SU-DHL-6 (cell line): Measurements from ENCODE around the gene EFHD1.

Source experiments
- H2AFZ ChIP-seq: fragments of 200-600 bp; sonication (generic); 2 replicates; pipeline ENCODE4 v1.6.1; 2014; ENCODE audit warnings: low read depth, mild to moderate bottlenecking, moderate library complexity, mixed read lengths, antibody characterized with exemption, low read length; ENCODE audit not compliant: severe bottlenecking
- H3F3A ChIP-seq: fragments of 200-600 bp; shearing (Covaris generic); 2 replicates; pipeline ENCODE4 v1.6.0; 2016; ENCODE audit warnings: antibody characterized with exemption, mild to moderate bottlenecking; ENCODE audit not compliant: insufficient read depth
- H3K27ac ChIP-seq: fragments of 200-600 bp; sonication (generic); 2 replicates; pipeline ENCODE4 v1.5.1; 2016; ENCODE audit warnings: low read depth, mild to moderate bottlenecking, low read length, moderate library complexity, mixed read lengths
- H3K27me3 ChIP-seq: fragments of 200-600 bp; sonication (generic), shearing (Covaris generic); 2 replicates; pipeline ENCODE4 v1.6.0; 2014; ENCODE audit warnings: mild to moderate bottlenecking, low read length
- H3K36me3 ChIP-seq: fragments of 200-600 bp; sonication (generic); 2 replicates; pipeline ENCODE4 v1.6.1; 2014; ENCODE audit warnings: mild to moderate bottlenecking, low read length, mixed read lengths
- H3K4me2 ChIP-seq: fragments of 300-600, 200-600 bp; shearing (Covaris generic), sonication (generic); 2 replicates; pipeline ENCODE4 v1.6.0; 2014; ENCODE audit warnings: low read length, low read depth, mild to moderate bottlenecking; ENCODE audit not compliant: poor library complexity, severe bottlenecking
- H3K4me3 ChIP-seq: fragments of 200-600 bp; sonication (generic); 2 replicates; pipeline ENCODE4 v1.5.1; 2014; ENCODE audit warnings: antibody characterized with exemption, low read length, mild to moderate bottlenecking, mixed read lengths; ENCODE audit not compliant: insufficient read depth, poor library complexity, severe bottlenecking
- H3K79me2 ChIP-seq: fragments of 200-600 bp; sonication (generic); 2 replicates; pipeline ENCODE4 v1.6.1; 2014; ENCODE audit warnings: mild to moderate bottlenecking, low read length, moderate library complexity; ENCODE audit not compliant: insufficient read depth
- H3K9ac ChIP-seq: fragments of 200-600 bp; sonication (generic); 2 replicates; pipeline ENCODE4 v1.7.0; 2014; ENCODE audit warnings: mild to moderate bottlenecking, low read length
- H3K9me2 ChIP-seq: fragments of 200-600 bp; sonication (generic); replicated peaks from 2 replicates; pipeline ENCODE4 v1.6.1; 2014; ENCODE audit warnings: low read length; ENCODE audit not compliant: insufficient read depth
- H3K9me3 ChIP-seq: fragments of 200-600 bp; sonication (generic); 2 replicates; pipeline ENCODE4 v1.6.1; 2014; ENCODE audit warnings: low read length, mixed read lengths; ENCODE audit not compliant: insufficient read depth
- H4K20me1 ChIP-seq: fragments of 200-600 bp; sonication (generic); 2 replicates; pipeline ENCODE4 v1.6.1; 2014; ENCODE audit warnings: low read depth, mild to moderate bottlenecking, antibody characterized with exemption, low read length, moderate library complexity, mixed read lengths
- CTCF ChIP-seq: fragments of 200-600 bp; sonication (generic); IDR thresholded peaks from one replicate; pipeline ENCODE4 v1.5.1; 2017; ENCODE audit warnings: antibody characterized with exemption, mild to moderate bottlenecking, low read length, moderate library complexity; ENCODE audit not compliant: insufficient read depth, poor library complexity, severe bottlenecking
- EZH2phosphoT487 ChIP-seq: fragments of 200-600 bp; sonication (generic), shearing (Covaris generic); conservative IDR thresholded peaks from 2 replicates; pipeline ENCODE4 v1.6.1; 2018; ENCODE audit warnings: mild to moderate bottlenecking, antibody characterized with exemption, low read length, moderate library complexity, mixed read lengths

EFHD1 gene

GRCh38 chr2:232652505-232652851 lies 19.1 kb downstream of the EFHD1 start:
- Histone ChIP-seq H3K9ac (no peak overlapping the region), H3K4me3 (no peak overlapping the region), H3K27ac (no peak overlapping the region), H3K36me3 (no peaks in the 10 kb centered on the region), H2AFZ (no peak overlapping the region), H3F3A (no peaks in the 10 kb centered on the region), H3K27me3 (no peaks in the 10 kb centered on the region), H3K9me2 (no peaks in the 10 kb centered on the region), H3K9me3 (no peaks in the 10 kb centered on the region), H4K20me1 (no peaks in the 10 kb centered on the region), H3K4me2 (no peak overlapping the region), H3K79me2 (no peaks in the 10 kb centered on the region)
- TF ChIP-seq EZH2phosphoT487 = no peak
- TF ChIP-seq CTCF = no peak

GRCh38 chr2:232653441-232653840 lies 20.0 kb downstream of the EFHD1 start:
- H3K9ac ChIP-seq = no peak overlapping the region
- no peaks in the 10 kb centered on the region for H3K9me2 ChIP-seq
- no peaks in the 10 kb centered on the region for H3K27me3 ChIP-seq
- H3K4me3 ChIP-seq = no peak overlapping the region
- H2AFZ ChIP-seq = no peak overlapping the region
- TF ChIP-seq CTCF (no peak), EZH2phosphoT487 (no peak)
- no peaks in the 10 kb centered on the region for H3K79me2 ChIP-seq
- no peaks in the 10 kb centered on the region for H4K20me1 ChIP-seq
- no peak overlapping the region for H3K27ac ChIP-seq
- H3K4me2 ChIP-seq = no peak overlapping the region
- H3K9me3 ChIP-seq = no peaks in the 10 kb centered on the region
- no peaks in the 10 kb centered on the region for H3F3A ChIP-seq
- H3K36me3 ChIP-seq = no peaks in the 10 kb centered on the region

GRCh38 chr2:232655392-232655791 lies 22.0 kb downstream of the EFHD1 start:
- no peak for TF ChIP-seq EZH2phosphoT487
- no peaks in the 10 kb centered on the region for H3K9me3 ChIP-seq

GRCh38 chr2:232658217-232658785 lies 24.9 kb downstream of the EFHD1 start:
- Histone ChIP-seq H3F3A (no peaks in the 10 kb centered on the region), H3K79me2 (no peaks in the 10 kb centered on the region), H3K36me3 (no peaks in the 10 kb centered on the region), H3K27me3 (no peaks in the 10 kb centered on the region), H2AFZ (no peak overlapping the region), H3K9me3 (no peaks in the 10 kb centered on the region), H3K9ac (no peak overlapping the region), H3K27ac (no peak overlapping the region), H3K4me3 (no peak overlapping the region), H3K9me2 (no peaks in the 10 kb centered on the region), H4K20me1 (no peaks in the 10 kb centered on the region), H3K4me2 (no peak overlapping the region)
- TF ChIP-seq EZH2phosphoT487 (no peak), CTCF (no peak)

More at GRCh38 chr2:232655392-232655791, 22.0 kb downstream of the EFHD1 start:
- H3K9me2 ChIP-seq = no peaks in the 10 kb centered on the region
- no peak overlapping the region for H3K9ac ChIP-seq
- no peaks in the 10 kb centered on the region for H3F3A ChIP-seq
- no peaks in the 10 kb centered on the region for H3K36me3 ChIP-seq
- no peak overlapping the region for H3K27ac ChIP-seq
- no peak overlapping the region for H2AFZ ChIP-seq
- no peaks in the 10 kb centered on the region for H4K20me1 ChIP-seq
- no peak overlapping the region for H3K4me2 ChIP-seq
- no peaks in the 10 kb centered on the region for H3K27me3 ChIP-seq
- H3K4me3 ChIP-seq = no peak overlapping the region
- H3K79me2 ChIP-seq = no peaks in the 10 kb centered on the region
